GM12878 (cell line): ENCODE measurements around the gene RSPH4A.

Source experiments
- BRCA1 ChIP-seq: IDR thresholded peaks from 2 replicates; pipeline ENCODE4 v1.6.1; 2011; ENCODE audit warnings: low read depth, low read length, improper control_type of control experiment
- CEBPB ChIP-seq, 2 experiments: fragments of 150-350 bp in 1 of 2; IDR thresholded peaks; 2 replicates each; pipeline ENCODE4 v1.6.1; 2012 to 2014; ENCODE audit warnings: low read depth in 2 of 2, low read length in 2 of 2, borderline replicate concordance in 1 of 2, inconsistent platforms in 1 of 2
- GATAD2B ChIP-seq: fragments of 450-650 bp; conservative IDR thresholded peaks from 2 replicates; pipeline ENCODE4 v1.6.1; 2017; ENCODE audit warnings: low read depth, mild to moderate bottlenecking, moderate library complexity
- JUNB ChIP-seq: IDR thresholded peaks from 2 replicates; pipeline ENCODE4 v1.6.1; 2016; ENCODE audit warnings: antibody characterized with exemption, mild to moderate bottlenecking
- MXI1 ChIP-seq: fragments of 150-350 bp; IDR thresholded peaks from 2 replicates; pipeline ENCODE4 v1.6.1; 2011; ENCODE audit warnings: low read depth, mild to moderate bottlenecking, inconsistent platforms, low read length, improper control_type of control experiment
- POLR2A ChIP-seq: IDR thresholded peaks from 2 replicates; pipeline ENCODE4 v1.6.1; 2011; ENCODE audit warnings: low read depth, mild to moderate bottlenecking, low read length
- RCOR1 ChIP-seq: conservative IDR thresholded peaks from 2 replicates; pipeline ENCODE4 v1.6.1; 2012; ENCODE audit warnings: low read depth, low read length, improper control_type of control experiment
- REST ChIP-seq: IDR thresholded peaks from 2 replicates; pipeline ENCODE4 v1.6.1; 2012; ENCODE audit warnings: mild to moderate bottlenecking, low read depth, low read length
- SIN3A ChIP-seq: IDR thresholded peaks from 2 replicates; pipeline ENCODE4 v1.6.1; 2012; ENCODE audit warnings: low read depth, low read length, improper control_type of control experiment
- TCF12 ChIP-seq: IDR thresholded peaks from 2 replicates; pipeline ENCODE4 v1.6.1; 2011; ENCODE audit warnings: low read depth, mild to moderate bottlenecking, low read length
- TCF7 ChIP-seq: IDR thresholded peaks from 2 replicates; pipeline ENCODE4 v1.6.1; 2014; ENCODE audit warnings: antibody characterized with exemption, borderline replicate concordance
- ZNF384 ChIP-seq: IDR thresholded peaks from 2 replicates; pipeline ENCODE4 v1.6.1; 2012; ENCODE audit warnings: low read depth, mild to moderate bottlenecking, low read length, improper control_type of control experiment, borderline replicate concordance
- TF ChIP-seq, protein P1 (sequence below), 3 experiments: IDR thresholded peaks in 2 of 3; conservative IDR thresholded peaks in 1 of 3; 2 replicates each; pipeline ENCODE4 v1.5.1; 2011; ENCODE audit warnings: low read depth in 3 of 3, low read length in 3 of 3, mild to moderate bottlenecking in 3 of 3, control low read depth in 2 of 3, moderate library complexity in 2 of 3, inconsistent platforms in 1 of 3, mixed read lengths in 1 of 3; ENCODE audit not compliant: control insufficient read depth in 2 of 3, insufficient read depth in 1 of 3; ENCODE audit errors: extremely low read depth in 1 of 3

- TF ChIP-seq, protein P1, sequence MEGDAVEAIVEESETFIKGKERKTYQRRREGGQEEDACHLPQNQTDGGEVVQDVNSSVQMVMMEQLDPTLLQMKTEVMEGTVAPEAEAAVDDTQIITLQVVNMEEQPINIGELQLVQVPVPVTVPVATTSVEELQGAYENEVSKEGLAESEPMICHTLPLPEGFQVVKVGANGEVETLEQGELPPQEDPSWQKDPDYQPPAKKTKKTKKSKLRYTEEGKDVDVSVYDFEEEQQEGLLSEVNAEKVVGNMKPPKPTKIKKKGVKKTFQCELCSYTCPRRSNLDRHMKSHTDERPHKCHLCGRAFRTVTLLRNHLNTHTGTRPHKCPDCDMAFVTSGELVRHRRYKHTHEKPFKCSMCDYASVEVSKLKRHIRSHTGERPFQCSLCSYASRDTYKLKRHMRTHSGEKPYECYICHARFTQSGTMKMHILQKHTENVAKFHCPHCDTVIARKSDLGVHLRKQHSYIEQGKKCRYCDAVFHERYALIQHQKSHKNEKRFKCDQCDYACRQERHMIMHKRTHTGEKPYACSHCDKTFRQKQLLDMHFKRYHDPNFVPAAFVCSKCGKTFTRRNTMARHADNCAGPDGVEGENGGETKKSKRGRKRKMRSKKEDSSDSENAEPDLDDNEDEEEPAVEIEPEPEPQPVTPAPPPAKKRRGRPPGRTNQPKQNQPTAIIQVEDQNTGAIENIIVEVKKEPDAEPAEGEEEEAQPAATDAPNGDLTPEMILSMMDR (IDR thresholded peaks at IDR 0.05 in 2 of 3, conservative IDR thresholded peaks at IDR 0.05 in 1 of 3; ENCODE audit: control insufficient read depth in 2 of 3, extremely low read depth in 1 of 3, insufficient read depth in 1 of 3, low read depth in 3 of 3, low read length in 3 of 3): no peak
- TF ChIP-seq SIN3A (no peak), TCF12 (peak; percentile 1; the same call in 1 of the 2 replicates), REST (no peak), BRCA1 (no peak), RCOR1 (no peak), POLR2A (peak; percentile 96), MXI1 (peak; percentile 61), JUNB (no peak), CEBPB (IDR thresholded peaks at IDR 0.05; ENCODE audit: borderline replicate concordance in 1 of 2, low read depth in 2 of 2, low read length in 2 of 2) (no peak), ZNF384 (no peak), TCF7 (no peak), GATAD2B (peak; percentile 82)
Observed at GRCh38 chr6:116680880-116681672, 64.8 kb downstream of the RSPH4A start, which contains the start of gene KPNA5.
